ENCODE measurements around the gene LRRC31.
A peak's percentile ranks its signal among the peaks of the same experiment; 100 is the strongest.

The LRRC31 gene

GRCh38 chr3:169869484-169870220 is at the start of gene LRRC31:
Gene LRRC31, minus strand, starts transcription at chr3:169869935. Its CDS starts 128 bp downstream, at chr3:169869807.
- DNase-seq: peak; percentile 51

GRCh38 chr3:169914321-169914720 is 44.6 kb upstream of the LRRC31 start:
- no peak for DNase-seq

GRCh38 chr3:169913323-169913722 is 43.6 kb upstream of the LRRC31 start:
- DNase-seq: no peak

- DNase-seq: no peak
These were observed 41.5 kb upstream of the LRRC31 start, which contains the start of gene SAMD7 for GRCh38 chr3:169911272-169911671. Gene SAMD7, plus strand, starts transcription at chr3:169911572. Its CDS starts 7,927 bp downstream, at chr3:169919499.

- no peak for DNase-seq
These were observed 38.2 kb upstream of the LRRC31 start for GRCh38 chr3:169907944-169908343.

- DNase-seq: no peak
These were observed 37.7 kb upstream of the LRRC31 start for GRCh38 chr3:169907476-169907875.

- DNase-seq: no peak
These were observed 35.7 kb upstream of the LRRC31 start for GRCh38 chr3:169905404-169905803.

GRCh38 chr3:169901453-169901852 is 31.7 kb upstream of the LRRC31 start:
- DNase-seq: no peak

- DNase-seq: no peak
These were observed 27.5 kb upstream of the LRRC31 start for GRCh38 chr3:169897284-169897683.

- DNase-seq: no peak
These were observed 25.3 kb upstream of the LRRC31 start for GRCh38 chr3:169895072-169895471.

GRCh38 chr3:169894110-169894509 is 24.4 kb upstream of the LRRC31 start:
- DNase-seq: no peak

- no peak for DNase-seq
These were observed 22.2 kb upstream of the LRRC31 start for GRCh38 chr3:169891886-169892285.

GRCh38 chr3:169886671-169887070 is 16.9 kb upstream of the LRRC31 start:
- DNase-seq: peak; percentile 31

GRCh38 chr3:169880576-169881250 is 11.0 kb upstream of the LRRC31 start:
- DNase-seq: no peak

- no peak for DNase-seq
These were observed 10.3 kb upstream of the LRRC31 start for GRCh38 chr3:169879845-169880575.

GRCh38 chr3:169879013-169879557 is 9.3 kb upstream of the LRRC31 start:
- no peak for DNase-seq

GRCh38 chr3:169871129-169871886 is 1.6 kb upstream of the LRRC31 start:
- DNase-seq: no peak

GRCh38 chr3:169868369-169868768 is 1.4 kb downstream of the LRRC31 start:
- DNase-seq: no peak

- no peak for DNase-seq
These were observed 2.0 kb downstream of the LRRC31 start for GRCh38 chr3:169867584-169868210.

GRCh38 chr3:169865176-169865767 is 4.5 kb downstream of the LRRC31 start:
- no peak for DNase-seq

GRCh38 chr3:169864270-169864669 is 5.5 kb downstream of the LRRC31 start:
- no peak for DNase-seq

GRCh38 chr3:169863458-169863899 is 6.3 kb downstream of the LRRC31 start:
- DNase-seq: peak; percentile 64

Data from NCI-H2029 treated with DMSO at 0.1 percent for 48 hours (cell line).